DND-41 (cell line): ENCODE results near the gene ABI3BP.

Experiments
- ATAC-seq: fragments of 200-7000 bp; cut with Tn5 transposase; 3 replicates; pipeline ENCODE4 v1.9.1; 2021; ENCODE audit warnings: low read depth; ENCODE audit not compliant: insufficient read depth
- DNase-seq: peaks from one replicate; pipeline ENCODE4 v3.0.0-alpha.2; 2020
- H2AFZ ChIP-seq: 2 replicates; pipeline ENCODE4 v1.6.0; 2012; ENCODE audit warnings: low read depth, low read length
- H3K27ac ChIP-seq: 2 replicates; pipeline ENCODE4 v1.5.1; 2012; ENCODE audit warnings: low read length, inconsistent platforms
- H3K27me3 ChIP-seq: fragments of 200-600 bp; sonication (generic); 2 replicates; pipeline ENCODE4 v1.6.0; 2012; ENCODE audit warnings: low read length, mild to moderate bottlenecking, inconsistent platforms; ENCODE audit not compliant: insufficient read depth, poor library complexity
- H3K36me3 ChIP-seq: 2 replicates; pipeline ENCODE4 v1.5.1; 2012; ENCODE audit warnings: low read length, inconsistent platforms; ENCODE audit not compliant: insufficient read depth
- H3K4me1 ChIP-seq: 2 replicates; pipeline ENCODE4 v1.5.1; 2012; ENCODE audit warnings: mild to moderate bottlenecking, low read length; ENCODE audit not compliant: insufficient read depth
- H3K4me2 ChIP-seq: 2 replicates; pipeline ENCODE4 v1.6.0; 2012; ENCODE audit warnings: mild to moderate bottlenecking, moderate library complexity, low read length, inconsistent platforms; ENCODE audit not compliant: insufficient read depth
- H3K4me3 ChIP-seq, 2 experiments: fragments of 200-600 bp in 1 of 2; shearing (Covaris generic) in 1 of 2; 2 replicates each; pipeline ENCODE4 v1.5.1; 2012 to 2016; ENCODE audit warnings: inconsistent platforms in 2 of 2, low read length in 2 of 2, mild to moderate bottlenecking in 2 of 2, low read depth in 1 of 2, moderate library complexity in 1 of 2
- H3K79me2 ChIP-seq: 2 replicates; pipeline ENCODE4 v1.6.0; 2012; ENCODE audit warnings: low read length, inconsistent platforms; ENCODE audit not compliant: insufficient read depth
- H3K9ac ChIP-seq: 2 replicates; pipeline ENCODE4 v1.6.0; 2012; ENCODE audit warnings: low read depth, mild to moderate bottlenecking, inconsistent platforms, low read length, moderate library complexity
- H3K9me3 ChIP-seq: 2 replicates; pipeline ENCODE4 v1.5.1; 2012; ENCODE audit warnings: low read length, moderate library complexity, mild to moderate bottlenecking, inconsistent platforms; ENCODE audit not compliant: insufficient read depth, severe bottlenecking
- H4K20me1 ChIP-seq: 2 replicates; pipeline ENCODE4 v1.6.0; 2012; ENCODE audit warnings: low read length; ENCODE audit not compliant: insufficient read depth
- EZH2 ChIP-seq: IDR thresholded peaks from 3 replicates; pipeline ENCODE4 v1.6.1; 2012; ENCODE audit warnings: borderline replicate concordance, low read depth, mild to moderate bottlenecking, moderate library complexity, low read length, inconsistent platforms; ENCODE audit not compliant: severe bottlenecking
- TF ChIP-seq, protein P1 (sequence below): IDR thresholded peaks from 2 replicates; pipeline ENCODE4 v1.5.1; 2012; ENCODE audit warnings: borderline replicate concordance, low read length, moderate library complexity, mild to moderate bottlenecking; ENCODE audit not compliant: poor library complexity, severe bottlenecking; ENCODE audit errors: extremely low read depth

Gene ABI3BP

DNA sequence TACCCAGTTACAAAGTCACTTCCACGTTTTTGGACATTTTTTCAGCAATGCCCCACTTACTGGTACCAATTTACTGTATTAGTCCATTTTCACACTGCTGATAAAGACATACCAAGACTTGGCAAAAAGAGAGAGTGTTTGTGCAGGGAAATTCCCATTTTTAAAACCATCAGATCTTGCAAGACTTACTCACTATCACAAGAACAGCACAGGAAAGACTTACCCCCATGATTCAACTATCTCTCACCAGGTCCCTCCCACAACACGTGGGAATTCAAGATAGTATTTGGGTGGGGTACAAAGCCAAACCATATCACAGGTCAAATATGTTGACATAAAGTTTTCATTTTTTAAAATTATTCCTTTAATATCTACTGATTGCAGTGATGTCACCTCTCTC lies 16.2 kb upstream of the ABI3BP start:
- Histone ChIP-seq H3K9ac (no peak overlapping the region), H4K20me1 (no peaks in the 10 kb centered on the region), H3K27ac (no peak overlapping the region), H3K4me3 (no peak overlapping the region), H3K4me1 (no peaks in the 10 kb centered on the region), H2AFZ (no peak overlapping the region), H3K79me2 (no peaks in the 10 kb centered on the region), H3K4me2 (no peak overlapping the region), H3K9me3 (no peaks in the 10 kb centered on the region), H3K27me3 (no peaks in the 10 kb centered on the region), H3K36me3 (no peaks in the 10 kb centered on the region)
- TF ChIP-seq, protein P1, sequence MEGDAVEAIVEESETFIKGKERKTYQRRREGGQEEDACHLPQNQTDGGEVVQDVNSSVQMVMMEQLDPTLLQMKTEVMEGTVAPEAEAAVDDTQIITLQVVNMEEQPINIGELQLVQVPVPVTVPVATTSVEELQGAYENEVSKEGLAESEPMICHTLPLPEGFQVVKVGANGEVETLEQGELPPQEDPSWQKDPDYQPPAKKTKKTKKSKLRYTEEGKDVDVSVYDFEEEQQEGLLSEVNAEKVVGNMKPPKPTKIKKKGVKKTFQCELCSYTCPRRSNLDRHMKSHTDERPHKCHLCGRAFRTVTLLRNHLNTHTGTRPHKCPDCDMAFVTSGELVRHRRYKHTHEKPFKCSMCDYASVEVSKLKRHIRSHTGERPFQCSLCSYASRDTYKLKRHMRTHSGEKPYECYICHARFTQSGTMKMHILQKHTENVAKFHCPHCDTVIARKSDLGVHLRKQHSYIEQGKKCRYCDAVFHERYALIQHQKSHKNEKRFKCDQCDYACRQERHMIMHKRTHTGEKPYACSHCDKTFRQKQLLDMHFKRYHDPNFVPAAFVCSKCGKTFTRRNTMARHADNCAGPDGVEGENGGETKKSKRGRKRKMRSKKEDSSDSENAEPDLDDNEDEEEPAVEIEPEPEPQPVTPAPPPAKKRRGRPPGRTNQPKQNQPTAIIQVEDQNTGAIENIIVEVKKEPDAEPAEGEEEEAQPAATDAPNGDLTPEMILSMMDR = no peak
- TF ChIP-seq EZH2 = no peak
- DNase-seq (no peak), ATAC-seq (no peak)

DNA sequence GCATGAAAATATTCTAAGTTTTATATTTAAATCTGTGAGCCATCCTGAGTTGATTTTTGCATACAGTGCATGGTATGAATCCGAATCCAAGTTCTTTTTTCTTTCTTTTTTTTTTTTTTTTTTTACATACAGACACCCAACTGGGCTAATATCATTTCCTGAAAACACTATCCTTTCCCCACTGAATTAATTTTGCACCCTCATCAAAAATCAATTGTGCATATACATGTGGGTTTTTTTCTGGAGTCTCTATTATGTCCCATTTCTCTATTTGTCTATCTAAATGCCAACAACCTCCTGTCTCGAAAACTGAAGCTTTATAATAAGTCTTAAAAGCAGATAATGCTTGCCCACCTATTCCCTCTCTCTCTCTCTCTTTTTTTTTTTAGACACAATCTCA lies 5.9 kb upstream of the ABI3BP start:
- no peak for DNase-seq
- ATAC-seq = no peak
- no peak overlapping the region for H3K9ac ChIP-seq
- H3K27ac ChIP-seq = no peak overlapping the region
- no peaks in the 10 kb centered on the region for H3K4me1 ChIP-seq
- H3K4me3 ChIP-seq = no peak overlapping the region
- no peak overlapping the region for H2AFZ ChIP-seq
- H3K27me3 ChIP-seq = no peaks in the 10 kb centered on the region
- H3K9me3 ChIP-seq = no peaks in the 10 kb centered on the region
- no peak for TF ChIP-seq EZH2
- TF ChIP-seq, protein P1 = no peak
- no peaks in the 10 kb centered on the region for H3K36me3 ChIP-seq
- no peaks in the 10 kb centered on the region for H4K20me1 ChIP-seq
- no peak overlapping the region for H3K4me2 ChIP-seq
- no peaks in the 10 kb centered on the region for H3K79me2 ChIP-seq

DNA sequence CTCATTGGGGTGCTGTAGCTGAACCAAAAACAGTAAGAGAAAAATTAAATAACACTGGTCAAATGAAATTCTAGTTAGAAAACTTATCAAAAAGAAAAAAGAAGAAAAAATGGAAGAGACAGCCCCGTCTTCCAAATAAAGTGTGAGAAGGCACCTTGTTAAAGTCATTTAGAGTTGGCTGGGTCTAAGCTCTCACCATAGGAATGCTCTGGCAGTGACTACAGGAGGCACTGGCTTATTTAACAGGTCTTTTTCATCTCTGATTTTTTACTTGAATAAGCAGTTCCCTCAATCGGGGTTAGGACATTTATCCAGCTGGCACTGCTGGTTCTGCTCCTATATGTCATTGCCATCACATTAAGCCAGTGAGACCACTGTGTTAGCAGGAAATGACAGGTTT lies 1.6 kb upstream of the ABI3BP start:
- Histone ChIP-seq H4K20me1 (no peaks in the 10 kb centered on the region), H3K27me3 (no peaks in the 10 kb centered on the region), H2AFZ (no peak overlapping the region), H3K9me3 (no peaks in the 10 kb centered on the region), H3K4me3 (no peak overlapping the region), H3K79me2 (no peaks in the 10 kb centered on the region), H3K36me3 (no peaks in the 10 kb centered on the region), H3K27ac (no peak overlapping the region), H3K4me2 (no peak overlapping the region), H3K9ac (no peak overlapping the region), H3K4me1 (no peaks in the 10 kb centered on the region)
- ATAC-seq (no peak), DNase-seq (no peak)
- no peak for TF ChIP-seq EZH2
- TF ChIP-seq, protein P1 = no peak

- H3K27me3 ChIP-seq = no peaks in the 10 kb centered on the region
- no peaks in the 10 kb centered on the region for H3K9me3 ChIP-seq
- H3K9ac ChIP-seq = no peak overlapping the region
- no peak overlapping the region for H3K27ac ChIP-seq
- H4K20me1 ChIP-seq = no peaks in the 10 kb centered on the region
- H3K4me2 ChIP-seq = no peak overlapping the region
- no peak overlapping the region for H2AFZ ChIP-seq
- ATAC-seq = no peak
- no peaks in the 10 kb centered on the region for H3K79me2 ChIP-seq
- H3K36me3 ChIP-seq = no peaks in the 10 kb centered on the region
- H3K4me1 ChIP-seq = no peaks in the 10 kb centered on the region
- no peak for TF ChIP-seq EZH2
- TF ChIP-seq, protein P1 = no peak
- no peak overlapping the region for H3K4me3 ChIP-seq
- DNase-seq = no peak
Observed at GRCh38 chr3:100994187-100994586, 966 bp upstream of the ABI3BP start.
